Stimulated activated CD4-positive, alpha-beta T cell treated with anti-CD3 and anti-CD28 coated beads, Interleukin-4, amount 100 ng/mL, for 24 hours (primary cell): Measurements from ENCODE around the gene TBX1.

Source experiments
- DNase-seq: peaks from one replicate; pipeline ENCODE4 v3.0.0-alpha.2; 2020

The TBX1 gene

DNA sequence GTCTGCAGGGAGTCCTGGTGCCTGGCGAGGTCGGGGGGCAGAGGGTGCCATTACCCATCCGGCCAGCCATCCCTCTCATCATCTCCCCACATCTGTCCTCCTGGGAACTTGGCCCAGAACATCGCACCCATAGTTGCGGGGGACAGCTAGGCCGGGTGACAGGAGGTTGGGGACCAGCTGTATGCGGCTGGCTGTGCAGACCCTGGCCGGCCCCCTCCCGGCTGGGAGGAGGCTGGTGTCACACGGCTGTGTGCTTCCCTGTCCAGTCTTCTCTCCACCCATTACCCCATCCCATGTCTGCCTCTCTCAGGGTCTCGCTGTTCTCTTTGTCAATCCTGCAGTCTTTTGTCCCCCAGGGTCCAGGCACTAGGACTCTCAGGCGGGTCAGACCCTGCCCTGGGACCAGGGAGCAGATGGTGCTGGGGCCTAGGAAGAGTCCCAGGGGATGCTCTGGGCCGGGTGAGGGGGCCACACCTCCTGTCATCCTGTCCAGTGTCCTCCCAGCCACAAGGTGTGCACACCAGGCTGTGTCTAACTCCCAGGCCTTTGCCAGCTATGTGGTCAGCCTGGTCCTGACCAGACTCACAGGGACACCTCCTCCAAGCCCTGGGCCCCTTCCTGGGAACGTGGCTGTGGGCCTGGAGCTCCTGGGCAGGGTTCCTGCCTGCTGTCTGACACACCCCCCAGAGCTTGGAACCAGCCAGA lies 6.4 kb upstream of the TBX1 start:
- DNase-seq = no peak

DNA sequence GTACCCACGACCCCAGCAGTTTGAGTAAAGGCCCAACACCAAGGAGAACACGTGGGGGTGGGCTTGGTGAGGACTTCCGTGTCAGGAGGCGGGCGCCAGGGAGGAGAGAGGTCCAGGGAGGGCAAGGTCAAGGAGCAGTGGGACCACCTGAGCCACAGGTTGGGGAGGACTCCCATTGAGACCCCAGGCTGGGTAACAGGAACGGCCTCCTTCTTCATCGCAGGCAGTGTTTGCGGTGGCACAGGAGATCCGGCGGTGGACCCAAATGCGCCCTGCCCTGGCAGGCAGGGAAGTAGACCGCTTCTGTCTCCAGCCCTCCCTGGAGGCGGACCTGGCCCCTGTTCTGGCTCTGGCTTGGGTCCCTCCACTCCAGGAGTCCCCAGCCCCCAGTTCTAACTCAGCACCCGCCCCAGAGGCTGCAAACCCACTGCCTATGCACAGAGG lies 5.9 kb upstream of the TBX1 start:
- DNase-seq = no peak

DNA sequence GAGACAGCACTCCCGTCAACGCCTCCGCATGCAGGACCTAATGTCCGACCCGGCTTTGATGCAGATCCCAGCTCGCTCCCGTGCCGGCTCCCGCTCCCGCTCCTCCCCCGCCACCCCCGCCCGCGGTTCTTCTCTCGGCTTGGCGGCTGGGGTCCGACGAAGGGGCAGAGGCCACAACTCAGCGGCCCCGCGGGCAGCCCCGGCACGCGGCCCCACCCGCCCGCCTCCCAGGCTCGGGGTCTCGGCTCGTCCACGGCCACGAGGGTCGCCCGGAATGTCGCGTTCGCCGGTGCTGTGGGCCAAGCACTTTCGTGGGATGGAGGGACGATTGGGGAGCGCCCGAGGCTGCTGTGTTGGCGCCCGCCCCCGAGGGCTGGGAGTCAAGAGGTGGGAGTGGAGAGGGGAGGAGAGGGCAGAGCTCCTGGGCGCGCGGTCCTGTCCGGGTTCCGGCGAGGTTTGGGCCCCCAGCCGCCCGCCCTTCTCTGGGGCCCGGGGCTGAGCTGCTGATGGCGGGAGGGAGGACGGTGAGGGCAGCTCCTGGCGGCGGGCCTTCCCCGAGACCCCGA lies 5.3 kb upstream of the TBX1 start:
- DNase-seq = no peak

DNA sequence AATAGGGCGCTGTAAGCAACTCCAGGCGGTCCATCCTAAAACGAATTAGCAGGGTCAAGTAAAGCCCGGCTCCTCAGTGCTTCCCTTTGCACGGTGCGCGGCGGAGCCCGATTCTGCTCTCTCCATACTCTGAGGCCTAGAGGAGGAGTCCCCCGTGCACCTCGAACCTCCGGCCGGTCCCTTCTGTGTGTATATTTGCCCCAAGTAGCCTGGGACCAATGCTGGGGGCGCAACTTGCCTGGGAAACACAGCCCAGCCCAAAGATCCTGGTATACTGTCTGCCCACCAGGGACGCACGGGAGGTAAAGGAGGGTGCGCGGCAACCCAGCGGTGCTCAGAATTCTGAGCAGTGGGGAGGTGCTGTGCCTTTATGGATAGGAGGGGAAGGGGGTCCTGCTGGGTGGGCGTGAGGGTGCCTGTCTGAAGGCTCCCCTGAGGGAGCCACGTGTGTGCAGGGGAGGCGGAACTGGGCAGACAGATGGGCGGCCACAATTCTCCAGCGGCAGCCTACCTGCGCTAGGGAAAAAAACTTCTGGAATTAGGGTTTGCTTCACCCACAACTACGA lies 4.8 kb upstream of the TBX1 start:
- DNase-seq = no peak

DNA sequence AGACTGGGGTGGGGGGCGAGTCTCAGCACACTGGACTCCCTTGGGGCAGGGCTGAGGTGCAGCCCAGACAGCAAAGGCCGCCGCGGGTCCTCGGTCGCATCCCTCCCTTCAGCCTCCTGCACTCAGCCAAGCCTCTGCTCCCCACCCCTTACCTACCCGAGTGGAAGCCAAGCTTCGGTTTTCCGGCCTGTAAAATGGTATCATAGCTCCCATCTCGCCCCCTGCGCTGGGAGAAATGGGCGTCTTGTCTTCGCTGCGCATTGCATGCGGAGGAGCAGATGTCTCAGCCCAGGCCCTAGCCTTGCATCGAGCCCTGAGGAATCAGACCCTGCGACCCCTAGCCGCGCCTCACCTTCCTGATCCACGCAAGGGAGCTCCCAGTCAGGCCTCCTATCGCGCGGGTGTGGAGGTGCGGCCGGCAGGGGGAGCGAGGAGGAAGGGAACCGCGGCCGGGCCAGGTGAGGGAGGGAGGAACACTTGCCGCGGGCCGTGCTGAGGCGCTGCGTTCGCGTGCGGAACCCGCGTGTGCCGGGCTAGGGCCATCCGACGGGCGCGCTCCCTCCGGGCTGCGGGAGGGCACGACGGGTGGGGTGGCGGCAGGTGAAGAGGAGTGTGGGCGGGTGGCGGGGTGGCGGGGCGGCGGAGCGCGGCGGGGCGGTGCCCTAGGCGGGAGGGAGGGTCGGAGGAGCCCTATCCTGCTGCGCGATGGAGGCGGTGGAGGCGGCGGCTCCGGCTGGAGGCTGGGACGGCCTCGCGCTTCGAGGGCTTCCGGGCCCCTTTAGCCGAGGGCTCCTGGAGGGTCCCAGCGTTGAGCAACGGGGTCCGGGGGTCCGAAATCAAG lies 4.1 kb upstream of the TBX1 start:
- DNase-seq = peak; percentile 62

DNA sequence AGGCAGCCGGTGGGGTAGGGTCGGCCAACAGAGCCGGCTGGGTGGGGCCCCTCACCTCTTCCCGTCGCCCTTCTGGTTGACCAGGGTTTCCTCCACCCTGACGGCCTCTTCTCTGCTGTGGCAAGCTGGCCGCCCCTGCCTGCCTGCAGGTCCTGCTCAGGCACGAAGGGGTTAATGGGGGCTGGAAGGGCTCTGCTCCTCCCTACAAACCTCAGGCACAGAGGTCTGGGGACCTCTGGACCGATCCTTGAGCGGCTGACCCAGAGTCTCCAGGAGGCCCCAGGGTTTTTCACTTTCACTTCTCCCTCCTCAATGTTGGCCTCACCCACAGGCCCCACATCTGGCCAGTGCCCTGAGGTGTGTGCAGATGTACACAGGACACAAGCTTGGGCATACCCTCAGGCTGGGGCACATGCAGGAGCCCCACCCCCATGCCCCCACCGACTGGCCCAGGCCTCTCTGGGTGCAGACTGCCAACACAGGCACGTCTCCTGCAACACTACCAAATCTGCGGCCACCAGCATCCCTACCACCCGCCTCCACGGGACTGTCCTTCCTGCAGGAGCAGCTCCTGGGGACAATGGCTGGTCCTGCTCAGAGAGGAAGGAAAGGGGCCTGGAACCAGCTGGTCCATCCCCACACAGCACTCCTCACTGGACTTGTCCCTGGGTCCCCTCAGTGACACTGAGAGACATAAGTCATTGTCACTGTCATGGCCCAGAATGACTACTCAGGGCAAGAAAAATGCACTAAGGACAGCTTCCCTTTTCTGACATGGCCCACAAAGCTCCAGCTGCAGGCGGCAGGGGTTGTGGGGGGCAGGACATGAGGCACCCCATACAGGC lies 3.2 kb upstream of the TBX1 start:
- no peak for DNase-seq

DNA sequence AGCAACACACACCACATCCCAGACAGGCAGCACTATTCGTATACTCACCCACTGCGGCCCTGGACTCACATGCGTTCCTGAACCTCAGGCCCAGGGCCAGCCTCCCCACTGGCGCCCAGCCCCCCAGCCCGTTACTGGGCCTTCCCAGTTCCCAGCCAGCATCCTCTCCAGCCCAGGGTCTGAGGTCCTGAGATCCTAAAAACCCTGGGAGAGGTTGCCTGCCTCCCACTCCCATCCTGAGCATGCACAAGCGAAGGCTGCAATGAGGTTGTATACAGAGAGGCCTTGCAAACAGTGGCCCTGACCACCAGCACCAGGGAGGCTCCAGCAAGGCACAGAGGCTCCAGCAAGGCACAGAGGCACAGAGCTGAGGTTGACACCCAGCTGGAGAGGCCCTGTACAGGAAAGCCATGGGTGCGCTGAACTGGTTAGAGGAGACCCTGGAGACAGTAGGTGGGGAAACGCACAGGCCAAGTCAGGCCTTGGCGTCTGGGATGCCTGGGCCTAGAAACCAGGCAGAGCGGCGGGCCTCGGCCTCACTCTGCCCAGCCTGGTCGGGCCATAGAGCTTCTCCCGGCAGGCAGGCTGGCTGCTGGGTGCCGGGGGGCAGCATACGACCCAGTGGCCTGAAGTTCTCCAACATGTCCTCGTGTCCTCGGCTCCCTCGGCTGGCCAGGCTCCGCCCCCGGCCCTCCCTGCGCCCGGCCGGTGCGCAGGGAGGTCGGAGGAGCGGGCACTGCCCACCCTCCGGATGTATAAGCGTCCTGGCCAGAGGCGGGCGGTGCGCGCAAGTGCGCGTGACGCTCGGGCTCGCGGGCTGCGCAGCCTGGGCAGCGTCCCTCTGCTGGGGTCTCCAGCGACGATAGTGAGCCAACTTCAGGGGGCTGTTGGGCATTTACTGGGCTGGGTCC lies 2.3 kb upstream of the TBX1 start:
- DNase-seq = no peak

DNA sequence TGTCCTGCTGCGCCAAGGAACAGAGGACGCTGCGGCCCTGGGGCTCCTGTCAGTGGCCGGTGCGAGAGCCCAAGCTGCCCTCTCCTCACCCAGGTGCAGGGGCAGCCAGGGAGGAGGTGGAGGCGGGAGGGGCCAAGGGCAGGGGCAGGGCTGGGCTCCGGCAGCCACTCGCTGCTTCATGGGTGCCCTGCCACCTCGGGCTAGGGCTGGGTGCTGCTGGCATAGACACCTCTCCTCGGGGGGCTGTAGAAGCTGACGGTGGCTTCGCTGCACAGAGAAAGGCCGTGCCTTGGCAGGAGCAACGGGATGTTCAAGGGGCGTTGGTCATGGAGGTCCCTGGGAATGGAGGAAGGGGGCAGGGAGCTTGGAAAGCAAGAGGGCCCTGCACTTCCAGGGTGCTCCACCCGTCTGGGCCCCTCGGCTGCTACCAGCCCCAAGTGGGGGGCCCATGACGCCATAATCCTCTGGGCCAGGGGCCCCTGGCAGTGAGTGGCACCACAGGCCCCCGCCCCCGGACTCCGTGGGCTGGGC lies 1.6 kb upstream of the TBX1 start:
- DNase-seq = no peak

DNA sequence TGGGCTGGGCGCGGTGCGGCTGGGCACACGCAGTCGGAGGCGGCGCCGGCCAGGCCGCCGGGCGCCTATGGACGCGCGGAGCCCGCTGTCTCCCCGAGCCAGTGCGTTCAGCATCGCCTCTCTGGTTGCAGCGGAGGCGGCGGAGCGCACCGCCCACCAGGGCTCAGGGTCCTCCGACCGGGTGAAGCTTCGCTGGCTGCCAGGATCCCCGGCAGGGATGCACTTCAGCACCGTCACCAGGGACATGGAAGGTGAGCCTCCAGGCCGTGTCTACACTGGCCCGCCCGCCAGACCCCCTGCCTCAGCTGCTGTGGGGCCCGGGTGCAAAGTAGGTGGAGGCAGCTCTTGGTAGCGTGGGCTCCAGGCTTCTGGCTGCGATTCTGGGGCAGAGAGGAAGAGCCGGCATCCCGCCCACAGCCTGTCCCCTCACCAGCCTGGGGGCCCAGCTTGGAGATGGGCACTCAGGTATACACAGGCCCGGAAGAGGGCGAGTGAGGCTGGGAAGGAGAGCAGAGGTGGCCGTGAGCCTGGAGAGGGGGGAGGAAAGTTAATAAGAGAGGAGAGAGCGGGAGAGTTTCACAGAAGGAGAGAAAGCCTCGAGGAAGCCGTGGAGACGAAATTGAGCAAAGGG lies 1.0 kb upstream of the TBX1 start:
- no peak for DNase-seq

DNA sequence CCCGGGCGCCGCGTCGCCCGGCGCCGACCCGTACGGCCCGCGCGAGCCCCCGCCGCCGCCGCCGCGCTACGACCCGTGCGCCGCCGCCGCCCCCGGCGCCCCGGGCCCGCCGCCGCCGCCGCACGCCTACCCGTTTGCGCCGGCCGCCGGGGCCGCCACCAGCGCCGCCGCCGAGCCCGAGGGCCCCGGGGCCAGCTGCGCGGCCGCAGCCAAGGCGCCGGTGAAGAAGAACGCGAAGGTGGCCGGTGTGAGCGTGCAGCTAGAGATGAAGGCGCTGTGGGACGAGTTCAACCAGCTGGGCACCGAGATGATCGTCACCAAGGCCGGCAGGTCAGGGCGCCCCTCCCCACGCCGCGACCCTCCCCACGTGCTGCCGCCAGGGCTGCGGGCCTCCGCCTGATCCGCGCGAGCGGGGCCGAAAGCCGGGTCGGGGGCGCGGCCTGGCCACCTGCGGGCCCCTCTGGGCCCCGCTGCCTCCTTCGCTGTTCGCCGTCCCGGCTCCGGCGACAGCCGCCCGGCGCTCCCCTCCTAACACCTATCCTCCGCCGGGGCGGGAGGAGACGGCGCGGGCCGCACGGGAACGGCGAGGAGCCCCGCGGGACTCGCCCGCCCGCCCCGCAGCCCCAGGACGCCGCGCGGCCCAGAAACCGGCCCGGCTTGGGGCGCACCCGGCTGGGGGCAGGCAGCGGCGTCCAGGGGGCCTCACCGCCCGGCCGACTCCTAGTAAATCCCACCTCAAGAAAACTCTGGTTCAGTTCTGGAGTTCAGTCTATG lies 560 bp downstream of the TBX1 start:
- DNase-seq = no peak

DNA sequence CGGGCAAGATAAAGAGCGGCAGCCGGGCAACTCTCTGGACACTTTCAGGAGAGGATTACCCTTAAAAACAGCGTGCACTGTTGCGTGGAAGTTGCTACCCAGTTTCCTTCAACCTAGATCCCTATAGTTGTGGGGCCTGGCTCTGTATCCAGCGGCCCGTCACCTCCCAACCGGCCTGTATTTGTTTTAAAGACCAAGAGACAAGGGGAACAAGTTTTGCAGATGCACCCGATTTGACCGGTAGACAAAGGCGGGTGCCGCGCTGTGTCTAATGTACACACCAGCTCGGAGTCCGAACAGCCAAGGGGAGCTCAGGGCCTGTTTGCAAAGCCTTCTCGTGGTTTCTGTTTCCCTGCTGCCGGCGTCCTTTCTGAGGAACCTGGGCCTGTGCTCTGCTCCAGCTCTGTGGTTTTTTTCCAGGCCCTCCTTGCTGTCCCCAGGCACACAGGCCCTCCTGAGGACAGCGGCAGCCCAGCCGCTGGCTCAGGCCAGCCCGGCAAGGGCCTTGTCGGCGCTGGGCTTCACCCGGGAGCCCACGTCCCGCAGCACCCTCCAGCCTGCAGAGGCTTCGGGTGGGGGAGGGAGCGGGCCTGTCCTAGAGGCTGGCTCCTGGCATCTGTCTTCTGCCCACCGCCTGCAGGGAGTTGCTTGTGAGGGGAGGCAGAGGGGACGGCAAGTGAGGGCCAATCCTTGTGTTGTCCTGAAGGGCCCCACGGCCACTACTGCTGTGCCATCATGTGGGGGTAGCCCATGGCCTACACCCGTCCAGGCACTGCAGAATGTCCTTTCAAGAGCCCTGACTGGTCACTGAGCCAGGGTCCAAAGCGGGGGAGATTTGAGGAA lies 1.4 kb downstream of the TBX1 start:
- DNase-seq = no peak

DNA sequence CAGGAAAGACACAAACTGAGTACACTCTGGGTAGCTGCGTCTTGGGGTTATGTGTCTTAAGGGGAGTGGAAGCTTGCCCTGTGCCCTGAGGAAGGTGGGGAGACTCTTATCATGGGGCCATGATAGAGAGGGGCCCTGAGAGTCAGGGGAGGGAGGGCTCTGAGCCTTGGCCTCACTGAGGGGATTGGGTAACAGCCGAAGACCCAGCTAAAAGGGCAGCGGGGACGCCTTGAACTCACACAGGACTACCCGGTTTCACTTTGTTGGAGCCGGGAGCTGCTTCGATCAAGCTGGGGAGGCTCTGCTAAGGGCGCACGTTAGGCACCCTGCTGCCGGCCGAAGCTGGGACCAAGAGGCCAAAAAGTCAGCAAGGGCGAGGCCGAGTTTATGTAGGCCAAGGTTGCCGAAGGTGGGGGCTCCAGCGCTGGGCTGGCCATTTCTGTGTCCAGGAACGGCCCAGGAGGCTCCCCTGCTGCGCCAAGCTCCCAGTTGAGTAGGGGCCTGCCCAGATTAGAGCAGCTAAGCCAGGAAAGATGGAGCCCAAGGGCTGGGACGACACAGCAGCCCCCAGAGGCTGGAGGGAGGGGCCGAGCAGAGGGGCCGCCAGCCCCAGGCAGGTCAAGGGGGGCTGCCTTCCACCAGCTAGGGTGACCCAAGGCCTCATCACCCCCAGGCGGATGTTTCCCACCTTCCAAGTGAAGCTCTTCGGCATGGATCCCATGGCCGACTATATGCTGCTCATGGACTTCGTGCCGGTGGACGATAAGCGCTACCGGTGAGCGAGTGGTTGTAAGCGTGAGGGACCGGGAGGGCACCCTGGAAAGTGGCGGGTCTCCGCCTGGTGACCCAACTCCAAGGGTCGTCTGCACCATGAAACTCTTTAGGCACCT lies 2.2 kb downstream of the TBX1 start:
- no peak for DNase-seq

DNA sequence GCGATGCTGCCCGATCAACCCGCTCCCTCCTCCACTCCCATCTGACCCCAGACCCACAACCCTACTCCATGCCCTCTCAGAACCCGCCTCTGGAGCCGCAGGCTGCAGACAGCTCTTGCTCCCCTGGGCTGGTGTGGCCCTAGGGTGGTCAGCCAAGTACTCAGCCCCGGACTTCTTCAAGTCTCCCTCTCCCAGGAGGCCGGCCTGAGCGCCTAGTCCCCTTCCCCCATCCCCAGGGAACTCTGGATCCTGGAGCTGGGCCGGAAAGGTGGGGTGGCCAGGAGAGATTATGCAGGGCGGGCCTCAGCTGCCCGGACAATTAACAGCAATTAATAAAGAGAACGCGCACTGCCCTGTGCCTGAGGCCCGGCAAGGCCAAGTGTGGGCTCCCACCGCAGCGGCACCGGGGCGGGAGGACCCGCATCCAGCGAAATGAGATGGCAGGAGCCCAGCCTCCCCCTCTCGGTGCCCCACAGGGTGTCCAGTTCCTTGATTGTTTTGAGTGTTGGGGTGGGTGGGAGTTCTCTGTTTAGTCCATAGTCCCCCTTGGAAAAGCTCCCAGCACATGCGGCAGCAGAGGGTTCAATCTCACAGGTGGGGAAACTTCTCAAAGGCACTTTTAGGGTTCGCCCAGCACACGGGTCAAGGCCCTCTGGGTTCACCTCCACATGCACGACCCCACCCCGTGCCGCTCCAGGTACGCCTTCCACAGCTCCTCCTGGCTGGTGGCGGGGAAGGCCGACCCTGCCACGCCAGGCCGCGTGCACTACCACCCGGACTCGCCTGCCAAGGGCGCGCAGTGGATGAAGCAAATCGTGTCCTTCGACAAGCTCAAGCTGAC lies 3.1 kb downstream of the TBX1 start:
- DNase-seq = no peak

DNA sequence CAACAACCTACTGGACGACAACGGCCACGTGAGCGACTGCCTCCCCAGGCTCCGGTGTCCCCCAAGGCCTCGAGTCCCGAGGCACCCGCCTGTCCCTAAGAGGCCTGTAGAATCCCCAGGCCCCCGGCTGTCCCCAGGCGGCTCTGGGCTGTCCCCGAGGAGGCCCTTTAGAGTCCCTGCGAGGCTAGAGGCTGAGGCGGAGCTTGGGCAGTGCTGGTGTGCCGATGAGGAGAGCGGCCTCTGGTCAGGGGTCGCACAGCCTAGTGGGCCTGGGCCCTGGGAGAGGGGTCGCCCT lies 3.7 kb downstream of the TBX1 start:
- DNase-seq = no peak

DNA sequence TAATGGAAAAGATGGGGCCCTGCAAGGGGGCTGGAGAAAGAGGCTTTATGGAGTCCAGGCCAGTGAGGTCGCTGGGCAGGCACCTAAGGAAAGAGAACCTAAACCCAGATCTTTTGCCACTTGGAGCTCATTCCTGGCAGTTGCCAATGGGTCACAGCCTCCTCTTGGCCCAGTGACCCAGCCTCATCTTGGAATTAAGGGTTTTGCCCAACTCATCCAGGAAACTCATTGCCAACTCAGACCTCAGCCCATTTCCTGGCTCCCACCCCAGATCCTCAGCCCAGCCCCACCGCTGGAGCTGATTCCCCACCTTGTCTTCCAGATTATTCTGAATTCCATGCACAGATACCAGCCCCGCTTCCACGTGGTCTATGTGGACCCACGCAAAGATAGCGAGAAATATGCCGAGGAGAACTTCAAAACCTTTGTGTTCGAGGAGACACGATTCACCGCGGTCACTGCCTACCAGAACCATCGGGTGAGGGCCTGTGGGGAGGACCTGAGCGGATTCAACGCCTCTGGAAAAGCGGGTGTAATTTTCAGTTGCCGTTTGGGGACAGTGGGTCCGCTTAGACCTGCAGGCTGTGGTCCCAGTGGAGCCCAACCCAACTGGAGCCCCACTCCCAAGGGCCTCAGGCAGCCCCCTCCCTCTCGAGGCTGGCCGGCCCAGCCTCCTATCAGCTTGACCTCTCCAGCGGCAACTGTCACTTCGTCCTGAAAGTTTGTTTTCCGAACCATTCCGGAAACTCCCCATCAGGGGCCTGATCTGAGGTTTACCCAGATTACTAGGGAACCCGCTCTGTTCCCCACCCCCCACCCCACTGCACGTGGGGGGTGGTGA lies 4.3 kb downstream of the TBX1 start:
- no peak for DNase-seq

DNA sequence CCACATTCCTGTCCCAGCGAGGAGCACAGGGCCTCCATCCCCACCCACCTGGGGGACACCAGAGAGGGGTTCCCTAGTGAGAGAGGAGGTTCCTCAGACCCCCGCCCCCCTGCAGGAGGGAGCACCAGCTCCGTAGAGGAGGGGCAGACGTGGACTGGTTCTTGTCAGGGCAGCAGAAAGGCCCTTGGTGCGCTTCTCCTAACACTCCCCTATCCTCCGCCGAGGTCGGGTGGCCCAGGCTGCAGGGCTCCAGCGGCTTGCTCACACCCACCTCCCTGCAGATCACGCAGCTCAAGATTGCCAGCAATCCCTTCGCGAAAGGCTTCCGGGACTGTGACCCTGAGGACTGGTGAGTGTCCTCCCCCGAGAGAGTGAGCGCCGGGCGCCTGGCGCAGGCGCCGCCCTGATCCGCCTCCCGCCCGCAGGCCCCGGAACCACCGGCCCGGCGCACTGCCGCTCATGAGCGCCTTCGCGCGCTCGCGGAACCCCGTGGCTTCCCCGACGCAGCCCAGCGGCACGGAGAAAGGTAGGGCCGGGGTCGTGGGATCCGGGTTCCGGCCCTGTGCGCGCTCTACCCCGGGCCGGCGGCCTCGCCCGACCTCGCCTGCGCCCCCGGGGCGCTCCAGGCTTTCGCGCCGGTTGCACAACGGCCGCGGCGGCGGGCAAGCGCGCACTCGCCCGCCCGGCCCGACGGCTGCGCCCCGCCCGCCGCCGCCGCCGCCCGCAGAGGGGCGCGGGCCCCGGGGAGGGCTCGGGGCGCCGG lies 5.1 kb downstream of the TBX1 start:
- no peak for DNase-seq
